HEK293 (cell line): ENCODE measurements around the gene OAF.

Experiments
- CTCF ChIA-PET: fragments of 350-600 bp; formaldehyde crosslinking; extraction: SDS; loops from one replicate; lab custom pipeline; 2021; ENCODE audit warnings: antibody characterized with exemption; lab: Yijun Ruan, JAX
- POLR2A ChIA-PET: fragments of 300-600 bp; formaldehyde crosslinking; extraction: SDS; loops from one replicate; lab custom pipeline; 2020; ENCODE audit warnings: antibody characterized with exemption, inconsistent platforms; lab: Yijun Ruan, JAX
- H3K27ac ChIP-seq: fragments of 200-500 bp; sonication (Bioruptor generic); 2 replicates; pipeline ENCODE4 v1.5.1; 2014; ENCODE audit warnings: low read depth, low read length, control low read depth, inconsistent platforms; ENCODE audit errors: extremely low read depth
- H3K36me3 ChIP-seq, 2 experiments: fragments of 200-500 bp in 1 of 2; sonication (Bioruptor generic) in 1 of 2; 1 replicate in 1 of 2; 2 replicates in 1 of 2; pipeline ENCODE4 v1.5.1; 2014 to 2017; ENCODE audit warnings: inconsistent platforms in 2 of 2, low read length in 2 of 2; ENCODE audit not compliant: control insufficient read depth in 2 of 2, insufficient read depth in 1 of 2
- H3K4me1 ChIP-seq: fragments of 200-500 bp; sonication (Bioruptor generic); 2 replicates; pipeline ENCODE4 v1.5.1; 2014; ENCODE audit warnings: mild to moderate bottlenecking, low read length, inconsistent platforms; ENCODE audit not compliant: control insufficient read depth, insufficient read depth
- H3K4me3 ChIP-seq: 2 replicates; pipeline ENCODE4 v1.5.1; 2011; ENCODE audit warnings: low read depth, mild to moderate bottlenecking, control low read depth, low read length, moderate library complexity
- H3K9me3 ChIP-seq: fragments of 200-500 bp; sonication (Bioruptor generic); 2 replicates; pipeline ENCODE4 v1.5.1; 2014; ENCODE audit warnings: low read depth, low read length, inconsistent platforms; ENCODE audit not compliant: control insufficient read depth, insufficient read depth
- KLF8 ChIP-seq: fragments of 450-650 bp; formaldehyde crosslinking; IDR thresholded peaks from 2 replicates; pipeline ENCODE4 v1.5.1; 2016; ENCODE audit warnings: missing biosample characterization, missing genetic modification characterization
- PATZ1 ChIP-seq: fragments of 450-650 bp; formaldehyde crosslinking; IDR thresholded peaks from 2 replicates; pipeline ENCODE4 v1.5.1; 2016; ENCODE audit warnings: missing biosample characterization, missing genetic modification characterization
- TCF7L2 ChIP-seq: IDR thresholded peaks from 2 replicates; pipeline ENCODE4 v1.6.1; 2011; ENCODE audit warnings: low read depth, mild to moderate bottlenecking, inconsistent platforms, low read length, moderate library complexity, borderline replicate concordance
- TSHZ1 ChIP-seq: fragments of 450-650 bp; formaldehyde crosslinking; IDR thresholded peaks from 2 replicates; pipeline ENCODE4 v1.5.1; 2016; ENCODE audit warnings: missing biosample characterization, missing genetic modification characterization, borderline replicate concordance
- ZBTB1 ChIP-seq: fragments of 450-650 bp; formaldehyde crosslinking; IDR thresholded peaks from 2 replicates; pipeline ENCODE4 v1.5.1; 2016; ENCODE audit warnings: missing biosample characterization, missing genetic modification characterization
- ZBTB10 ChIP-seq: fragments of 450-650 bp; formaldehyde crosslinking; IDR thresholded peaks from 2 replicates; pipeline ENCODE4 v1.5.1; 2016; ENCODE audit warnings: missing biosample characterization, missing genetic modification characterization
- ZBTB20 ChIP-seq: fragments of 450-650 bp; formaldehyde crosslinking; IDR thresholded peaks from 2 replicates; pipeline ENCODE4 v1.5.1; 2016; ENCODE audit warnings: missing biosample characterization, missing genetic modification characterization
- ZBTB21 ChIP-seq: fragments of 450-650 bp; formaldehyde crosslinking; IDR thresholded peaks from 2 replicates; pipeline ENCODE4 v1.5.1; 2017; ENCODE audit warnings: missing biosample characterization, missing genetic modification characterization
- ZFP3 ChIP-seq: fragments of 450-650 bp; formaldehyde crosslinking; IDR thresholded peaks from 2 replicates; pipeline ENCODE4 v1.5.1; 2016; ENCODE audit warnings: low read depth, missing biosample characterization, missing genetic modification characterization
- ZFP37 ChIP-seq: fragments of 450-650 bp; formaldehyde crosslinking; IDR thresholded peaks from 2 replicates; pipeline ENCODE4 v1.5.1; 2016; ENCODE audit warnings: missing biosample characterization, missing genetic modification characterization
- ZFP41 ChIP-seq: fragments of 450-650 bp; formaldehyde crosslinking; IDR thresholded peaks from 2 replicates; pipeline ENCODE4 v1.5.1; 2016; ENCODE audit warnings: missing biosample characterization, missing genetic modification characterization, borderline replicate concordance
- ZNF140 ChIP-seq: fragments of 450-650 bp; formaldehyde crosslinking; IDR thresholded peaks from 2 replicates; pipeline ENCODE4 v1.5.1; 2016; ENCODE audit warnings: missing biosample characterization, missing genetic modification characterization
- ZNF16 ChIP-seq: fragments of 450-650 bp; formaldehyde crosslinking; IDR thresholded peaks from 2 replicates; pipeline ENCODE4 v1.5.1; 2016; ENCODE audit warnings: low read depth, missing biosample characterization, missing genetic modification characterization
- ZNF23 ChIP-seq: fragments of 450-650 bp; formaldehyde crosslinking; IDR thresholded peaks from 2 replicates; pipeline ENCODE4 v1.5.1; 2016; ENCODE audit warnings: missing biosample characterization, missing genetic modification characterization, borderline replicate concordance
- ZNF24 ChIP-seq: fragments of 450-650 bp; formaldehyde crosslinking; IDR thresholded peaks from 2 replicates; pipeline ENCODE4 v1.5.1; 2016; ENCODE audit warnings: missing biosample characterization, missing genetic modification characterization
- ZNF449 ChIP-seq: fragments of 450-650 bp; formaldehyde crosslinking; IDR thresholded peaks from 2 replicates; pipeline ENCODE4 v1.5.1; 2017; ENCODE audit warnings: missing biosample characterization, mild to moderate bottlenecking, missing genetic modification characterization, moderate library complexity
- ZNF510 ChIP-seq: fragments of 450-650 bp; formaldehyde crosslinking; IDR thresholded peaks from 2 replicates; pipeline ENCODE4 v1.5.1; 2018; ENCODE audit warnings: mild to moderate bottlenecking, missing genetic modification characterization, missing biosample characterization; ENCODE audit not compliant: insufficient replicate concordance
- ZNF530 ChIP-seq: fragments of 450-650 bp; formaldehyde crosslinking; IDR thresholded peaks from 2 replicates; pipeline ENCODE4 v1.5.1; 2016; ENCODE audit warnings: low read depth, missing biosample characterization, missing genetic modification characterization
- ZNF561 ChIP-seq: fragments of 450-650 bp; IDR thresholded peaks from 2 replicates; pipeline ENCODE4 v1.5.1; 2018; ENCODE audit warnings: missing biosample characterization, missing genetic modification characterization, borderline replicate concordance
- ZNF623 ChIP-seq: fragments of 450-650 bp; formaldehyde crosslinking; IDR thresholded peaks from 2 replicates; pipeline ENCODE4 v1.5.1; 2016; ENCODE audit warnings: missing biosample characterization, missing genetic modification characterization
- ZNF677 ChIP-seq: fragments of 450-650 bp; IDR thresholded peaks from 2 replicates; pipeline ENCODE4 v1.5.0; 2018; ENCODE audit warnings: missing biosample characterization, mild to moderate bottlenecking, missing genetic modification characterization, moderate library complexity
- ZNF76 ChIP-seq: fragments of 450-650 bp; formaldehyde crosslinking; IDR thresholded peaks from 2 replicates; pipeline ENCODE4; 2016; ENCODE audit warnings: low read depth, missing biosample characterization, missing genetic modification characterization, borderline replicate concordance
- ZSCAN5A ChIP-seq: fragments of 450-650 bp; formaldehyde crosslinking; IDR thresholded peaks from 2 replicates; pipeline ENCODE4 v1.5.1; 2016; ENCODE audit warnings: missing biosample characterization, missing genetic modification characterization

Gene OAF

GRCh38 chr11:120241277-120241676 lies 30.4 kb downstream of the OAF start:
- no peak overlapping the region for H3K27ac ChIP-seq
- no peaks in the 10 kb centered on the region for H3K36me3 ChIP-seq
- H3K4me1 ChIP-seq = no peaks in the 10 kb centered on the region
- ChIA-PET CTCF (interaction anchor here (4.3 kb wide), 1 partner anchor 58 kb away, joined by 26 read pairs; no protein-coding TSS in a partner anchor), POLR2A (no interaction called here)
- H3K9me3 ChIP-seq = no peaks in the 10 kb centered on the region
- H3K4me3 ChIP-seq = no peak overlapping the region
- TF ChIP-seq ZNF561 (tag by site-specific recombination) (no peak), ZNF623 (tag by site-specific recombination) (no peak), ZNF677 (tag by site-specific recombination) (no peak), ZNF510 (no peak)

- CTCF ChIA-PET = interaction anchor here (0.7 to 6.1 kb wide), 7 partner anchors 7 to 60 kb away, joined by 3 to 37 read pairs (median 4); no protein-coding TSS in a partner anchor
- H3K4me3 ChIP-seq = no peak overlapping the region
- TF ChIP-seq ZFP3 (tag by site-specific recombination) (no peak), ZFP41 (tag by site-specific recombination) (no peak), ZBTB1 (tag by site-specific recombination) (no peak), TSHZ1 (tag by site-specific recombination) (no peak), ZNF449 (tag by site-specific recombination) (no peak), ZBTB20 (tag by site-specific recombination) (no peak), ZBTB10 (tag by site-specific recombination) (no peak), ZNF23 (no peak), ZFP37 (tag by site-specific recombination) (no peak), ZNF24 (no peak), ZNF561 (tag by site-specific recombination) (no peak), ZBTB21 (no peak), KLF8 (tag by site-specific recombination) (no peak), ZNF140 (tag by site-specific recombination) (no peak), TCF7L2 (no peak), ZNF76 (tag by site-specific recombination) (no peak), ZNF530 (tag by site-specific recombination) (no peak), PATZ1 (no peak), ZNF16 (tag by site-specific recombination) (no peak), ZSCAN5A (no peak)
- TF ChIP-seq, all 188 proteins: peak for 0
- POLR2A ChIA-PET = no interaction called here
- Histone ChIP-seq H3K4me1 (no peaks in the 10 kb centered on the region), H3K27ac (no peak overlapping the region), H3K36me3 (no peaks in the 10 kb centered on the region), H3K9me3 (no peaks in the 10 kb centered on the region)
Observed at GRCh38 chr11:120243221-120243620, 32.4 kb downstream of the OAF start.
